ENCODE measurements around the gene MED22.
"Not testable (repeated sequence)": the region's sequence is repeated elsewhere in the genome, so short reads cannot be mapped to it uniquely, and the experiment has no call there.

The MED22 gene

GRCh38 chr9:133333566-133333965, 14.4 kb downstream of the MED22 start:
- DNase-seq, result no peak

DNA sequence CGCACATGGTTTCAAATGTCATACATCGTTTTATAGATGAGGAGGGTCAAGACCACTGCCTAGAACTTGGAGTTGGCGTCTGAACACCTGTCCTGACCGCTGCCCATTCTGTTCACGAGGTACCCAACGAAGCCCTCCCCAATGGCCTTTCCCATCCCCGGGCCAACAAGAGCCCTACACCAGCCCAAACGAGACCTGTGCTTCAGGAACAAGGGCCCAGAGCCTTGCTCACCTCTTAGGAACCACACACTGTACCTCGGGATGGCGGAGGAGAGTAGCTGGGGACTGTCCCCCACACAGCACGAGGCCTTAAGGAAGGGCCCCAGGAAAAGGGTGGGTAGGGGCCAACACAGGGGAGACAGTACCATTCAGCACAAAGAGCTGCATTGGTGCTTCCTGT, 14.9 kb downstream of the MED22 start:
- DNase-seq, result no peak

DNA sequence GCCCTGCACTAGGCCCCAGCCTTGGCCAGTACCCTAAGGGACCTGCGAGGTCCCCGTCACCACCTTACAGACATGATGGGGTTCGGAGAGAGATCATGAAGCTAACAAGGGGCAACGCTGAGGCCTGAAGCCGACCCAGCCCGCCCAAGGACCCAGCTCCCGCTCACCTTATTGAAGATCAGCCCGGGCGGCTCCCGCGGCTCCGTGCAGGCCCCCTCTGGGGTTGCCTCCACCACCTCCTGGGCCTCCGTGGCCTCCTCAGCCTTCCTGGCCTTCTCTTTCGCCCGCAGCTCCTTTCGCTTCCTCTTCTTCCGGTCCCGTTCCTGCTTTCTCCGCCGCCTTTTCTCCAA, 15.6 kb downstream of the MED22 start:
- no peak for DNase-seq

DNA sequence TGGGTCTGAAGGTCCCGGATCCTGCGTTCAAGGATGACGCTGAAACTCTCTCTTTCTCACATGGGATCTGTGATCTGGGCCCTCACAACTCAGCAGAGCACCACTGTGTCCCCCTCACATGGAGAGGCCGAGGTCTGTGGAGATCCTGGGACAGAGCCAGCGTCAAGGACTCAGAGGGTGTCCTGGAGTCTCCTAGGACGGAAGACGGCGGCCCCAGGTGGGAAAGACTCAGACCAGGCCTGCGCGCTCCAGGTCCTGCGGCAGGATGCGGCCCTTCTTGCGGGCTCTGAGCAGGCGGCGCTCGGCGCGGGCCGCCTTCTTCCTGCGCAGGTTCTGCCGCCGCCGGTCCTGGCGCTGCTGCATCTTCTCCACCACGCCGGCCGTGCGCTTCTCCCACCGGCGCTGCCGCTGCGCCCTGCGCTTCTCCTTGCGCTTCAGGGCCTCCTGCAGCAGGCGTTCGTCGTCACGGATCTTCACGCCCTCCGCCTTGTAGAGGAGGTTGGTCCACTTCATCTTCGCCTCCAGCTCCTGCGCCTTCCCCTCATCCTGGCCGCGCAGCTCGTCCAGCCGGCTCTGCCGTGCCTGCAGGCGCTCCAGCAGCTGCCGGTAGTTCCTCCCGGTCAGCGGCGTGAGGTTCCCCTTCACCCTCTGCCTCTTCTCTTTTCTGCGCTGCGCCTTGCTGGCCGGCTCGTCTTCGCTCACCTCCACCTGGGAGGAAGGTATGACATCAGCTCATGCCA, 16.1 kb downstream of the MED22 start:
- no peak for DNase-seq

DNA sequence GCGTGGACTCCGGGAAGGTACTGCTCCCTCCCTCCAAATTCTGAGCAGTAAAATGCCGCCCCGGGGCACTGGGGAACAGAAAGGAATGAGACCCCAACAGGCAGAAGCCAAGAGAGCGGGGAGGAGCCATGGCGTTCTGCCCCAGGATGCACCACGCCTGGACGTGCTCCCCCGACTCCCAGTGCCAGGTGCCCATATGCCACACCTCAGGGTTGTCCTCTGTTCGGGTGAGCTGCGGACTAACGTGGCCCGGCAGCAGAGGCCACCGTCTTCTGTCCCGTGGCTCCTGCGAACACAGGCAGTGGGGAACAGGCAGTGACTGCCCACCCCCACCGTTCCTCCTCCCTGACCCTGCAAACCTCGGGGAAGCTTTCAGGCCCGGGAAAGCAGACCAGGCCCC, 16.7 kb downstream of the MED22 start:
- DNase-seq, result no peak

DNA sequence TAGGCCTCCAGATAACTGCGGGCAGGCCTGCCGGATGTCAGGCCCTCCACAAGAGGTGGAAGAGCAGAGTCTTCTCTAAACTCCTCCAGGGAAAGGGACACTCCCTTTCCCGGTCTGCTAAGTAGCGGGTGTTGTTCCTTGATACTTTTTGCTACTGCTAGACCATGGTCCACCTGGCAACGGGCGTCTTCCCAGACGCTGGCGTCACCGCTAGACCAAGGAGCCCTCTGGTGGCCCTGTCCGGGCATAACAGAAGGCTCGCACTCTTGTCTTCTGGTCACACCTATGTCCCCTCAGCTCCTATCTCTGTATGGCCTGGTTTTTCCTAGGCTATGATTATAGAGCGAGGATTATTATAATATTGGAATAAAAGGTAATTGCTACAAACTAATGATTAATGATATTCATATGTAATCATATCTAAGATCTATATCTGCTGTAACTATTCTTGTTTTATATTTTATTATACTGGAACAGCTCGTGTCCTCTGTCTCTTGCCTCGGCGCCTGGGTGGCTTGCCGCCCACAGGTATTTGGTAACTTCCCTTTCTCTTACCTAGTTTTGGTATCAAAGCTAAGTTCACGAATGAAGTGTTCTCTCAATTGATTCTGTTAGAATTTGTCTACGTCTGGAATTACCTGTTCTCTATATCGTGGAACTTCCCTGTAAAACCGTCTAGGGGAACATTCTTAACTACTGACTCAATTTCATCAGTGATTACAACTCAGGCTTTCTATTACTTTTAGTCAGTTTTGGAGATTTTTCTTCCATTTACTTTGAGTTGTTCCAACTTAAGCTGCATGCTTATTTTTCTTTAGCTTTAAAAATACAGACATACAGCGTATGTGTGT, 18.4 kb downstream of the MED22 start:
- not testable (repeated sequence) for DNase-seq

DNA sequence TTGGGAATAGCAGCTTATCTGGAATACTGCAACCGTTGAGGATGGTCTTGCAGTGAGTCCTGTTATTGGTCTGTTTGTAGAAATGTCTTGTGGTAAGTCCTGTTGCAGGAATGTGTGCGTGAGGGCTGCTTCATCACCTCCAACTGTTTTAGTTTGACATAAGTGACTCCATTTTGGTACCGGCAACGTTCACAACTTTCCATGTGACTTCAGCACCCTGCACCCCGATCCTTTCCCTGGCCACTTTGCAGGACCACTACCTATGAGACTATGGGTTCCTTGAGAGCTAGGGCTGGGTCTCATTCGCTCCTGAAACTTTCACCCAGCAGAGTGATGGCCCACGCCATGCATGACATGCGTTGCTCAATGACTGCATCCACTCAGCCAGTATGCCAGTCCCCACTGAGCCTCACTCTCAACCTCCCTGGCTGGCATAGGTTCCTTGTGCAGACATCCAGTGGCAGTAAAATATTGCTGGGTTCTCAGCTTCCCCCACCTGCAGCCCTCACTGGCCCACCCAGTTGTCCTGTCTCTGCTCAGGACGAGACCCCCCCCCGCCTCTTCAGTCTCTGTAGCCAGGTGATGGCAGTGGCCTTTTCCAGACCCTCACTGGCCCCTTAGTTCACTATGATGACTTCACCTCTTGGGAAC, 20.0 kb downstream of the MED22 start:
- DNase-seq, result no peak

DNA sequence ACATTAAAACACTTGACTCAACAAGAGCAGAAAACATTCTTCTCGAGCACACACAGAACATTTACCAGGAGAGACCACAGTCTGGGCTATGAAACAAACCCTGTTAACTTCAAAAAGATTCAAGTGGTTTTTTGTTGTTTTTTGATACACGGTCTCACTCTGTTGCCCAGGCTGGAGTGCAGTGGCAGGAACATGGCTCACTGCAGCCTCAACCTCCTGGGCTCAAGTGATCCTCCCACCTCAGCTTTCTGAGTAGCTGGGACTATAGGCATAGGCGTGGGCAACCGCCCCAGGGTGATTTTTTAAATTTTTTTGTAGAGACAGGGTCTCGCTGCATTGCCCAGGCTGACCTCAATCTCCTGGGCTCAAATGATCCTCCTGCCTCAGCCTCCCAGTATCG, 20.9 kb downstream of the MED22 start:
- DNase-seq, result not testable (repeated sequence)

GRCh38 chr9:133323991-133324703, 23.8 kb downstream of the MED22 start:
- DNase-seq, result no peak

- no peak for DNase-seq
Observed at GRCh38 chr9:133323211-133323610, 24.7 kb downstream of the MED22 start.

GRCh38 chr9:133322701-133323100, 25.2 kb downstream of the MED22 start:
- no peak for DNase-seq

GRCh38 chr9:133321411-133321935, 26.5 kb downstream of the MED22 start:
- DNase-seq, result no peak

DNA sequence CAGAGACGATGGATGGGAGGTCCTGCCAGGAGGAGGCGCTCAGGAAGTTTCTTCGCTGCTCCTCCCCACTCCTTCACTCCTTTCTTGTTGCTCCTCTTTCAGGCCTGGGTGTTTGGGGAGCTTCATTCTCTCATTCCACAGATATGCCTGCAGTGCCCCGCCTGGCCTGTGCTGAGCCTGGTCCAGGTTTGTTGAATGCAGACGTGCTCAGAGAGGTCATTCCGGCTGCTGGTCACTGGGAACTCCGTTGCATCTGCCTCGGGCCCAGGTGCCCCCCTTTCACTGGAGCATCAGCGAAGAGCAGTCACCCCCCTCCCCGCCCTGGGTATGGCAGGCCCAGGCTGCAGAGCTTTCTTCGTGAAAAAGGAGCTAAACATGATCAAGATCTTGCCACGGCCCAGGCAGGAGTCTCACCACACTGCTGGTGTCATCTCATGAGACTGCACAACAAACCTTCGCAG, 27.5 kb downstream of the MED22 start:
- no peak for DNase-seq

DNA sequence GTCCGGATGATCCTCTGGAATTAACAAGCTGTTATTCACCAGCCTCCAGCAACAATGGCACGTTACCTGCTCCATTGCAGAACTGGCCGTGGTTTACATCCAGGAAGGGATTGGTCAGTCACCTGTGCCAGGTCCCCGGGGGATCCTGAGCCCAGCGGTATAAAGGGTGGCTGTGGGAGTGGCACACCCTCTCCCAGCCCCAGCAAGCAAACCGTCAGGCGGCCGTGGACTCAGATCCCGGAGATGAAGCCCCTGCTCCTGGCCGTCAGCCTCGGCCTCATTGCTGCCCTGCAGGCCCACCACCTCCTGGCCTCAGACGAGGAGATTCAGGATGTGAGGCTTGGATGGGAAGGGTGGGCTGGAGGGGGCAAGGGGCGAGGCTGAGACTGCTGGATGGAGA, 30.4 kb downstream of the MED22 start:
- not testable (repeated sequence) for DNase-seq

GRCh38 chr9:133315997-133316396, 31.9 kb downstream of the MED22 start:
- DNase-seq, result no peak

GRCh38 chr9:133309608-133310007, 38.3 kb downstream of the MED22 start:
- DNase-seq, result no peak

GRCh38 chr9:133307301-133307700, 40.6 kb downstream of the MED22 start:
- DNase-seq, result no peak

DNA sequence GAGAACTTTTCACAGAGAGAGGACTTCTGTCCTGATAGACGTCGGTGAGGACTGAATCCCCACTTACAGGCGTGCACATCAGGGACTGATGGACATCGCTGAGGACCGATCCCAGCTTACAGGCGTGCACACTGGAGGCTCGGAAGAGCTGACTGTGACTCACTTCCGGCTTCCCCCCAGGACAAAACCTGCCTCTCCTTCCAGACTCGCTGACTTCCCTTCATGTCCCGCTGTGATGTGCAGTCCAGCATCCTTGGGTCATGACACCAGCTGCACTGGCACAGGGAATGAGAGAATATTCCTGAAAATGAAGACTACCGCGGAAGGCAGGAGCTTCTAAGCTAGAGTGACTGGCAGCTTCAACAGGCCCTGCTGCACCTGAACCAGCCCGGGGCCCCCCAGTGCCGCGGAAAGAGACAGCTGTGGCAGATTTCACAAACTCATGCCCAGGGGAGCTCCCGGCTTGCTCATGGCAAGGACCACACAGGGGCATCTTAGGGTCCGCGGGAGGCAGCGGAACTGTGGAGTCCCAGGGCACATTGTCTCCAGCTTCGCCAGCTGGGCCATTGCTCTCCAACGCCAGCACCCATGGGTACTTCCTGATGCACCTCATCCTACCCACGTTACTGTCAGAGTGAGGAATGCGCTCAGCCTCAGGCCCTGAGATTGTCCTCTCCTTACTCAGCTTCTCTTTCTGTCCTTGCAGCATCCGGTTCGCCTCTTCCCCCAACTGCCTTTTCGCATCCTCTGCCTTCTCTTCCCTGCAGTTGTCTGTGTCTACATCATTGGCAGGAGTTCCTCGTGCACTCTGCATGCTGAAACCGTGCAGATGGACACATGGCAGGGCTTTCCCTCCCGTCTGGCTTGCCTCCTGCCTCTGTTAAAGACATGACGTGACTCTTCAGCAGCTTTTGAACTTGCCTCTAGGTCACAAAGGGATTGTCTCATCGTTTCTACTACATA, 41.4 kb downstream of the MED22 start:
- no peak for DNase-seq

GRCh38 chr9:133305731-133306130, 42.2 kb downstream of the MED22 start:
- DNase-seq, result no peak

GRCh38 chr9:133304477-133305377, 43.2 kb downstream of the MED22 start:
- no peak for DNase-seq

- no peak for DNase-seq
Observed at GRCh38 chr9:133304158-133304470, 43.8 kb downstream of the MED22 start.

Data from GF-D8 (cell line).